BJ (cell line): Measurements from ENCODE around the gene SP100. TPM values are rescaled to one million over a fixed set of nuclear protein-coding genes. Genes with fewer than 3 reads are reported as not detected.

Experiments used
- CTCF ChIA-PET: fragments of 350-600 bp; formaldehyde crosslinking; extraction: SDS; loops from one replicate; lab custom pipeline; 2021; ENCODE audit warnings: antibody characterized with exemption, inconsistent platforms; lab: Yijun Ruan, JAX
- POLR2A ChIA-PET: fragments of 300-600 bp; sonication (Branson Sonifier 250); formaldehyde crosslinking; extraction: SDS; loops from one replicate; lab custom pipeline; 2021; ENCODE audit warnings: antibody characterized with exemption; lab: Charles Lee
- DNase-seq: peaks from one replicate; pipeline ENCODE4 v3.0.0-alpha.2; 2011; ENCODE audit warnings: low read depth
- H3K27me3 ChIP-seq: 2 replicates; pipeline ENCODE4 v1.6.0; 2011; ENCODE audit warnings: low read length; ENCODE audit not compliant: control insufficient read depth, insufficient read depth
- H3K36me3 ChIP-seq: 2 replicates; pipeline ENCODE4 v1.5.1; 2011; ENCODE audit warnings: low read length; ENCODE audit not compliant: control insufficient read depth, insufficient read depth
- H3K4me3 ChIP-seq: 2 replicates; pipeline ENCODE4 v1.5.1; 2011; ENCODE audit warnings: low read depth, mild to moderate bottlenecking, control low read depth, low read length
- polyA plus RNA-seq: library from polyadenylated mRNA; depleted of rRNA; stranded (reverse); fragments of >200 nt; gene quantifications from 2 replicates; pipeline ENCODE4 v1.2.3, GENCODE V29; 2011
- TF ChIP-seq, protein P1 (sequence below): IDR thresholded peaks from 2 replicates; pipeline ENCODE4 v1.5.1; 2011; ENCODE audit warnings: low read depth, mild to moderate bottlenecking, control low read depth, inconsistent platforms, low read length, moderate library complexity; ENCODE audit not compliant: insufficient read depth

The SP100 gene
- polyA plus RNA-seq, 1 experiment = 34.8 TPM

DNA sequence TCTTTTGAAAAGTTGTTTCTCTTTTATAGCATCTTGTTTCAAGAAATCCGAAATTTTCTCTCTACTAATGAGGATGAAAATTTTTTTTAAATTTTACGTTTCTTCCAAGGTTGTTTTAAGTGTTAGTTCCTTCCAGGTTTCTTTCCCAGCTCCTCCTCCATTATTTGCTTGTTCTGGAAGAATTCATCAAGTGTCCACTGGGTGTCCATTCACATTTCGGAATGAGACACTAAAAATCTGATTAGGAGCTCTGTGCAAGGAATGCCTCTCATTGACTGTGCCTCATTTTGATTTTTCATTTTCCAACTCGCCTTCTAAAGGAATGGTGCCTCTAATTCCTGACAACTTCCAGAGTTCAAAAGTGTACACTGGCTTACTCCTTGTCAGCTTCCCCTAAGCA, 6.1 kb downstream of the SP100 start:
- TF ChIP-seq, protein P1, sequence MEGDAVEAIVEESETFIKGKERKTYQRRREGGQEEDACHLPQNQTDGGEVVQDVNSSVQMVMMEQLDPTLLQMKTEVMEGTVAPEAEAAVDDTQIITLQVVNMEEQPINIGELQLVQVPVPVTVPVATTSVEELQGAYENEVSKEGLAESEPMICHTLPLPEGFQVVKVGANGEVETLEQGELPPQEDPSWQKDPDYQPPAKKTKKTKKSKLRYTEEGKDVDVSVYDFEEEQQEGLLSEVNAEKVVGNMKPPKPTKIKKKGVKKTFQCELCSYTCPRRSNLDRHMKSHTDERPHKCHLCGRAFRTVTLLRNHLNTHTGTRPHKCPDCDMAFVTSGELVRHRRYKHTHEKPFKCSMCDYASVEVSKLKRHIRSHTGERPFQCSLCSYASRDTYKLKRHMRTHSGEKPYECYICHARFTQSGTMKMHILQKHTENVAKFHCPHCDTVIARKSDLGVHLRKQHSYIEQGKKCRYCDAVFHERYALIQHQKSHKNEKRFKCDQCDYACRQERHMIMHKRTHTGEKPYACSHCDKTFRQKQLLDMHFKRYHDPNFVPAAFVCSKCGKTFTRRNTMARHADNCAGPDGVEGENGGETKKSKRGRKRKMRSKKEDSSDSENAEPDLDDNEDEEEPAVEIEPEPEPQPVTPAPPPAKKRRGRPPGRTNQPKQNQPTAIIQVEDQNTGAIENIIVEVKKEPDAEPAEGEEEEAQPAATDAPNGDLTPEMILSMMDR = 0 out of 2 replicates have a peak, but pooled peaks have one; percentile 6
- DNase-seq = no peak
- H3K4me3 ChIP-seq = no peak overlapping the region
- H3K36me3 ChIP-seq = no peaks in the 10 kb centered on the region
- no peaks in the 10 kb centered on the region for H3K27me3 ChIP-seq
- POLR2A ChIA-PET = no interaction called here
- CTCF ChIA-PET = interaction anchor here (1.1 kb wide), 1 partner anchor 14 kb away, joined by 3 read pairs; no protein-coding TSS in a partner anchor

DNA sequence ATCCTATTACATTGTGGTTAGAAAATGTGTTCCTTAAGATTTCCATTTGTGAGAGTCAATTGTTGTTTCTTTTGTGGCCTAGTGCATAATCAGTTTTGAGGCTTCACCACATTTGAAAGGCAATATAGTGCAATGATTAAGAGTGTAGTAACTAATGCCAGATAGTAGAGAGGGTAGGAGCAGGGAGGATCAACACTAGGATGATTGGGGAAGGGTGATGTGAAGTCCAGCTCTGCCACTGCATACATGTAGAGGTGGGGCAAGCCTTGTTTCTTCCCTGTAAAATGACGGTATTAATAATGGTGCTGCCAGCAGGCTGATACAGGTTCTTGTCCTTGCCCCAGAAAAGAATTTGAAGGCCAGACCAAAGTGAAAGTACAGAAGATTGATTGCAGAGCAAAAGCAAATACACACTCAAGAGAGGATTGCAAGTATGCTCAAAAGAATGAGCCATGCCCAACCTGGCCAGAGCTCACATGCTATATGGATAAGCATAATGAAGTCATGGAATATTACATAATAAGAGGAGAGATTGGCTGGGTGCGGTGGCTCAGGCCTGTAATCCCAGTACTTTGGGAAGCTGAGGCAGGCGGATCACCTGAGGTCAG, 8.0 kb downstream of the SP100 start:
- ChIA-PET POLR2A (interaction anchor here (0.7 kb wide), 1 partner anchor 17 kb away, joined by 14 read pairs; no protein-coding TSS in a partner anchor), CTCF (no interaction called here)
- H3K27me3 ChIP-seq = no peaks in the 10 kb centered on the region
- no peak for DNase-seq
- no peak overlapping the region for H3K4me3 ChIP-seq
- no peaks in the 10 kb centered on the region for H3K36me3 ChIP-seq
- TF ChIP-seq, protein P1 = no peak

DNA sequence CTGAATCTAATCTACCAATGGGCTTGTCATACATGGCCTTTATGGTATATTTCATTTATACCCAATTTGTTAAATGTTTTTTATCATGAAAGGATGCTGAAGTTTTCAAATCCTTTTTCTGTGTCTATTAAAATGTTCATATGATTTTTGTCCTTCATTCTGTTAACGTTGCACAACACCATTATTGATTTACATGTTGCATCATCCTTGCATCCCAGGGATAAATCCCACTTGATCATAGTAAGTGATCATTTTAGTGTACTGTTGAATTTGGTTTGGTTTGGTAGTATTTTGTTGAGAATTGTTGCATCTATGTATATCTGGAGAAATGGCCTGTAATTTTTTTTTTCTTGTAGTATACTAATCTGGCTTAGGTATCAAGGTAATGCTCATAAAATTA, 9.4 kb downstream of the SP100 start:
- Histone ChIP-seq H3K36me3 (peaks cover 1% of the 10 kb centered on the region; the same call in 1 of the 2 replicates), H3K4me3 (no peak overlapping the region), H3K27me3 (no peaks in the 10 kb centered on the region)
- DNase-seq = no peak
- CTCF ChIA-PET = no interaction called here
- POLR2A ChIA-PET = no interaction called here
- TF ChIP-seq, protein P1 = no peak

DNA sequence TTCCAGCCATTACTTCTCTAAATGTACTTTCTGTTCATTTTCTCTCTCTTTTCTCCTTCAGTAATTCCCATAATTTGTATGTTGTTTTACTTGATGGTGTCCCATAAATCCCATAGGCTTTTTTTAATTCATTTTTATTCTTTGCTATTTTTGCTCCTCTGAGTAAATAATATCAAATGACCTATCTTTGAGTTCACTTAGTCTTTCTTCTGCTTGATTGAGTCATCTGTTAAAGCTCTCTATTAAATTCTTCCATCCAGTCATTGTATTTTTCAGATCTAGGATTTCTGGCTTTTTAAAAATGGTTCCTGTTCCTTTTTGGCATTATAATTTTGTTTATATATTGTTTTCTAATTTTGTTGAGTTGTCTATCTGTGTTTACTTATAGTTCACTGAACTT, 13.5 kb downstream of the SP100 start:
- CTCF ChIA-PET = no interaction called here

More for the DNA sequence above, 13.5 kb downstream of the SP100 start:
- H3K4me3 ChIP-seq = no peak overlapping the region
- POLR2A ChIA-PET = no interaction called here
- peaks cover 1% of the 10 kb centered on the region; the same call in 1 of the 2 replicates for H3K36me3 ChIP-seq
- TF ChIP-seq, protein P1 = no peak
- H3K27me3 ChIP-seq = no peaks in the 10 kb centered on the region
- DNase-seq = no peak
